AG08396 (cell line): Measurements from ENCODE around the gene PDX1.

Source experiments
- DNase-seq: peaks from one replicate; pipeline ENCODE4 v3.0.0; 2012; ENCODE audit warnings: low spot score, mixed read lengths

The PDX1 gene

GRCh38 chr13:27919934-27920676 lies at the start of gene PDX1:
PDX1 (plus strand) TSS chr13:27920000; CDS start chr13:27920139, 139 bp downstream.
- no peak for DNase-seq

GRCh38 chr13:27878274-27878673 lies 41.5 kb upstream of the PDX1 start:
- DNase-seq, result no peak

DNA sequence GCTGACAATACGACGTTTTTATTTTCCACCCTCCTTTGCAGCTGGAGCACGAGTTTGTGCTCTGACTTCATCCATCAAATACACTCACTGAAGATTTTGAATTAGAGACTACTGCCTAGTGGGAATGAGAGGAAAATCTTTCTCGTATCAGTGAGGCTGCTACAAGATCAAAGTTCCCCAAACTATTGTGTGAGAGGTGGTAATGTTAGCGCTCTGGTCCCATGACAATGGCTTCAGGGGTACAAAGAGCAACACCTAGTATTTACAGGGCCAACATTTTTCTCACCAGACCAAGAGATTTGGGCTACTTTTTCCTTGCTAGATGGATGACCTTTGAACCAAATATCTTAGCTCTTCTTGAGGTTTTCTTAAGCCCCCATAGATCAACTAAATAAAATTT lies 30.3 kb upstream of the PDX1 start:
- DNase-seq, result no peak

DNA sequence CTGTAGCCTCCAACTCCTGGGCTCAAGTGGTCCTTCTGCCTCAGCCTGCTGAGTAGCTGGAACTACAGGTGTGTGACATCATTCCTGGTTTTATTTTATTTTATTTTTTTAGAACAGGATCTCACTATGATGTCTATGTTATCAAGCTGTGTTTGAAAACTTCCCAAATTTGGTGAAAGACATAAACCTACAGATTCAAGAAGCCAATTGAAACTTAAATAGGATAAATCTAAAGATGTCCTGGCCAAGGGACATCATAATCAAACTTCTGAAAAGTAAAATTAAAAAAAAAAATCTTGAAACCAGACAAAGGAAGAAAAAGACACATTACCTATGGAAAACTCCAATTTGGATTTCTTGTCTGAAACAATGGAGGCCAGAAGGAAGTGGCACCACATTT lies 23.1 kb upstream of the PDX1 start:
- no peak for DNase-seq

DNA sequence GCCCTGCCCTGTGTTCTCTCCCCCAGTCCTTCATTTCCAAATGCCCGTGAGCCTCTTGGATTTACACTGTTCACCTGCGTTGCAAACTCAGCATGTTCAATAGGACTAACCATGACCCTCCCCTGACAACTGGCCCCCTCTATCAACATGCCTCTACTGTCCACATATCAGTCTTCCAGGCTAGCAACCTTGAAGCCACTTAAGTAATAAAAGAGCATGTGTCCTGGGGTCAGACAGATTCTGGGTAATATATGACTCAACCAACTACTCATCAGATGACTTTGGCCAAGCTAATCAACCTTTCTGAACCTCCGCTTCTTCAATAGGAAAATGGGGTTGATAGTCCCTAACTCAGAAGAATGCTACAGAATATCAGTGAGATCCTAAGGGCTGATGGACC lies 15.1 kb upstream of the PDX1 start:
- no peak for DNase-seq

DNA sequence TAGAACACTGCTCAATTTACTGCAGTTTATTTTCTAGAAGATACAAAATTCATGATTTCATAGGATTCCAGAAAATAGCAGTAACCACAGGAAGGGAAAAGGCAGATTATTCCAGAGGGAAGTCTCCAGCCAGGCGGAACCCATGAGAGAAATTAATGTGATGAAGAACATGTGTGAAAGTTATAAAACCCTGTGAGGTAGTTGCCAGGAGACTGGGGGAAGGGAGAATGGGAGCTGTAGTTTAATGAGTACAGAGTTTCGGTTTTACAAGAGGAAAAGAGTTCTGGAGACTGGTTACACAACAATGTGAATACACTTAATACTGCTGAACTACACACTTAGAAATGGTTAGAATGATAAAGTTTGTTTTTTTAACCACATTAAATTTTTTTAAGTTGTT lies 14.2 kb upstream of the PDX1 start:
- no peak for DNase-seq

GRCh38 chr13:27907121-27907787 lies 12.5 kb upstream of the PDX1 start:
- DNase-seq, result no peak

DNA sequence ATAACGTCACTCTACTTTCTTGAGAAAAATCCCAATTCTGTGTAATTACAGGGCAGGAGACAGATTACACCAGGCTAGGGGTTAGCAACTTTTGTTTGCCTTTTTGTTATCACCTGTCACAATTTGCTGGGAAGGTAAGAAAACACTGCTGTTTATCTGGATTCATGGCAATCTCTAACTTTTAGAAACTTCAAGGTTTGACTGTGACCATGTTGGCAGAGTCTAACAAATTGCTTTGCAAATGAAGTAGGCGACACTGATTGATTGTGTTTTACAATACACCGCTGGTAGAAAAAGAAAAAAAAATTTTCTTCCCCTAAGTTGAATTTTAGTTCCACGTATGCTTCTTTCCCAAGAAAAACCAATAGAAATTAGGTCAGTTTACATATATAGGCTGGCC lies 10.4 kb upstream of the PDX1 start:
- no peak for DNase-seq

GRCh38 chr13:27911521-27911920 lies 8.3 kb upstream of the PDX1 start:
- no peak for DNase-seq

GRCh38 chr13:27913160-27913559 lies 6.6 kb upstream of the PDX1 start:
- DNase-seq, result no peak

DNA sequence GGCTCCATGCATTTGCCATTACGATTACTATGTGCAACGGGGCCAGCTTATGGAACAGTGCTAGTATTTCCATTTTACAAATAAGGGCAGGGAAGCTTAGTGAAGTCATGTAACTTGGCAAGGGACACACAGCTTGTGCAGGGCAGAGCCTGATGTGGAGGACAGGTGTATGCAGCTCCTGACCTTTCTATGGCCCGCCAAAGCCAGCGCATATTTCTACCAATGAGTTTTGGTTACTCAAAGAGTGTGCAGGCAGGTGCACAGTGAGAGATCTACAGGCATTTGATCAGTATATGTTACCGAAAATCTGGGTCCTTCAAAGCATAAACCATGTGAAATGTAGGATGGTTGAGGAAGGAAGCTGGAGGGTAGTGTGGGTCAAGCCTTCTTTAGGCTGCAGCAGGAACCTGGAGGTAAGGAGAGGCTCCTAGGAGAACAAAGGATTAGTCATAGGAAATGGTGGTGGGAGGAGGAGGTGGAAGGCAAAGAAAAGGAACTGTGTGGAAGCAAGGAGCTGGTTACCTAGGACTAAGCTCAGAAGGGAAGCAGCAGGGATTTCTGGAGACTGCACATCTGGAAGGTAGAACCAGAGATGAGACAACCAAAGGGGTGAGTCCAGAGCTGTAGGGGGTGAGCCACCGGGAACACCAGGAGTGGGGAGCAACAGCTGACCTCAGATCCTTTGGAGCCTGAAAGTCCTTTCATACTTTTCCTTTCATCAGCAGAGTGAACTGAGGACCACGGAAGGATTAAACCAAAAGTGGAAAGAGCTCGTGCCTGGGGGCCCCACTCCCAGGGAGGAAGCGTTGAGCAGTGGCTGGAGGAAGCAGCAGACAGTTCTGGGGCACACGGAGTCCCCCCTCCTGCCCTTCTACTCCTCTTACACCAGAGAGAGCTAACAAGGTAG lies 4.2 kb upstream of the PDX1 start:
- DNase-seq, result no peak

GRCh38 chr13:27917121-27917947 lies 2.5 kb upstream of the PDX1 start:
- DNase-seq, result no peak

DNA sequence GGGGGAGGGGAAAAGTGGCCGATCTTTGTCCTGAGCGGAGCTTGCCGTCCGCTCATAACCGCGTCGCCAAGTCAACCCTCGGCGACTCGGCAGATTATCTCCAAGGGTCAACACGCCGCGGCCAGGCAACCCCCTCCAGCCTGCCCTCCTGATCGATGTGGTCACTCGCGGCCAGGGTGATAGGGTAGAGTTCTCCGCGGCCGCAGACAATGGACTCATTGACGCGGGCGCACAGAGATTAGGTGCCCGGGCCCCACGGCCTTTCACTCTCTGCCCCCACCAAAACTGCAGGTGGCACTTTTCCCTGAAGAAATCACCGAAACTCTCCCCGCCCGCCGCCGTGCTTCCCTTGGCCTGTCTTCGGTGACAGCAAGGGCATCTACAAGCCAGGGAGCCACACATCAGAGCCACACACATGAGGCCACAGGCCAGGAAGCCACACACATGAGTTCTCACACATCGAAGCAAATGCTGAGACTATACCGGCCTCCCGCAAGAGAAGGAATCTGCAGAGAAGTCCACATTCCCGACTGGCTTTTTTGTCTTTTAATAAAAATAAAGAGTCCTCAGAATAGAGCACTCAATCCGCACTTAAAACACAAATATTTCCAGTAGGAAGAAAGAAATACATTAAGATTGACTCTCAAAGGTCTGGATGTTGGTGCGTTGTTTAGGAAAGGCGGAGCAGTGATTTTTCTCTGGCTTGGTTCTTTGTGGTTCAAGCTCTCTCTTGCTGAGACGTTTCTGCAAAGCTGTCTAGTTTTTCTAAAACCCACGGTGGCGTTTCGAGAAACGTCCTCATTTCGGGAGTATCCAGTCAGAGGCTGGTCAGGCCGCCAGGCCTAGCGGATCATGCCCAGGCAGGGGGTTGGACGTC lies 1.5 kb upstream of the PDX1 start:
- no peak for DNase-seq

GRCh38 chr13:27918918-27919658 lies 712 bp upstream of the PDX1 start:
- DNase-seq, result no peak

DNA sequence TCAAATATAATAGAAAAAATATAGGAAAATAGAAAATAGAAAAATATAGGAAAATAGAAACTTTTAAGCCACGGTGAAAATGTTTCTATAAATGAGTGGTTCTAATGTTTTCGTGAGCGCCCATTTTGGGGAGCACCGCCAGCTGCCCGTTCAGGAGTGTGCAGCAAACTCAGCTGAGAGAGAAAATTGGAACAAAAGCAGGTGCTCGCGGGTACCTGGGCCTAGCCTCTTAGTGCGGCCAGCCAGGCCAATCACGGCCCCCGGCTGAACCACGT lies 204 bp upstream of the PDX1 start:
- no peak for DNase-seq

GRCh38 chr13:27920677-27921420 lies 1.0 kb downstream of the PDX1 start:
- DNase-seq, result peak; percentile 54

DNA sequence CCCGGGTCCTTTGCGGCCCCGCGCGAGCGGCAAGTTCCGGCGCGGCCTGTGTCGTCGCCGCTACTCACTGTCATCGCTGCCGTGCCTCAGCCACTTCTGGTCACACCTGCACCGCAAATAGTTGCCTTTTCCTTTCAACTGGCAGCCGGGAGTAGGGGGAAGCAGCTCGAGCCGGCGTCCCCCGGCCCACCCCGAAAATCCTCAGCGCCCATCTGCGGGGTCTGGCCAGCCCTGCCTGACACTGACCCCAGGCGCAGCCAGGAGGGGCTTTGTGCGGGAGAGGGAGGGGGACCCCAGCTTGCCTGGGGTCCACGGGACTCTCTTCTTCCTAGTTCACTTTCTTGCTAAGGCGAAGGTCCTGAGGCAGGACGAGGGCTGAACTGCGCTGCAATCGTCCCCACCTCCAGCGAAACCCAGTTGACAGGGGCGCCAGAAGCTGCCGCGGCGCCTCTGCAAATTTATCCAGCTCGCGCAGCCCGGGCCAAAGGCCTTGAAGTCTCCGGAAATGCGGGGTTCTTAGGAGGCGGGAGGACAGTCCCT lies 1.7 kb downstream of the PDX1 start:
- no peak for DNase-seq

GRCh38 chr13:27921961-27922882 lies 2.4 kb downstream of the PDX1 start:
- no peak for DNase-seq
